ENCODE data around the gene SLC4A8.

The SLC4A8 gene

DNA sequence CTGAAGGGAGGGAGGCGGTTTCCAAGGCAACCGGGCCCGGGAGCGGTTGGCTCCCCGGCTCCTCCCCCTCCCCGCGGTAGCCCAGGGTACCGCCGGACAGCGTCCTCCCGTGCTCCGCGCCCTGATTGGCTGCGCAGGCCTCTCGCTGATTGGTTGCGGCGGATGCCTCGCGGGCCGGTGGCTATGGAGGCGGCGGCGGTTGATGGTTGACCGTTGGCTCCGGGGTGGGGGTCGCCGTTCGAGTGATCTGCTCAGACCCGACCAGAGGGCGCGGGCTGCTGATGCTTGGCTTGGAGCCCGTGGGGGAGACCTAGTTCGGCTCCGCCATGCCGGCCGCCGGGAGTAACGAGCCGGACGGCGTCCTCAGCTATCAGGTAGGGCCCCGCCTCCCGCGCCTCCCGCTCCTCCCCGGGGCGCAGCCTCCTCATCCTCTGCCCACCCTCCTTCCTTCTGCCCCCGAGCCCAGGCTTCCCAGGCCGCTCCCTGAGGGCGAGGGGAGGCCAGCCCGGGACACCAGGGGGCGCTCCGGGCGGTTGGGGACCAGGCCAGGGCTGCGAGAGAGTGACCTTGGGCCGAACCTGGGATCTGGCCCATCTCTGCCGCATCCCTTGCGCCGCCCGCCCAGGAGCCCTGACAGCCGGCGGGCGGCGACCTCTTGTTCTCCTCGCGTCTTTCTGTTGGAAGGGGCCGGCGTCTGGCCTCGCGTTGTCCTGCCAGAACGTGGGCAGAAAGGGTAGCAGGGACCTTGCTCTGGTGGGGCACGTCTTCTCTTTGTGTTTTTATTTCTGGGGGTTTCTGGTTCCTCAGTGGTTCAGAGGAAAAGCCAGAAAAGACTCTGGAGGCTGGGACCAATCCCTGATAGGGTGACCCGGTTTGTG, at the start of gene SLC4A8:
TSS of gene SLC4A8 (plus strand) at position 170 of the 878 bp plus-strand sequence. CDS start at position 327, 157 bp downstream.
- peak; percentile 32 to 44 for DNase-seq (ENCODE audit: low read depth in 2 of 2, low spot score in 1 of 2)

DNA sequence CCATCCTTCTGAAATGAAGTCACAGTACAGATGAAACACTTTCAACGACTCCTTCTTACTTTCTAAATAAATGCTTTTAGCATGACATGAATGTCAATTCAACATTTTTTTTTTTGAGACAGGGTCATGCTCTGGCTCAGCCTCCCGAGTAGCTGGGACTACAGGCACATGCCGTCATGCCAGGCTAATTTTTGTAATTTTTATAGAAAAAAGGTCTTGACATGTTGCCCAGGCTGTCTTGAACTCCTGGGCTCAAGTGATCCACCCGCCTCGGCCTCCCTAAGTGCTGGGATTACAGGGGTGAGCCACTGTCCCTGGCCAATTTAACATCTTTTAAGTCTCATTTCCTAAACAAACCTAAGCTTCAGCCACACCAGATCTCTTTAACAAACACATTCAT, 49.8 kb upstream of the SLC4A8 start:
- DNase-seq (ENCODE audit: low read depth in 2 of 2, low spot score in 1 of 2), result no peak

DNA sequence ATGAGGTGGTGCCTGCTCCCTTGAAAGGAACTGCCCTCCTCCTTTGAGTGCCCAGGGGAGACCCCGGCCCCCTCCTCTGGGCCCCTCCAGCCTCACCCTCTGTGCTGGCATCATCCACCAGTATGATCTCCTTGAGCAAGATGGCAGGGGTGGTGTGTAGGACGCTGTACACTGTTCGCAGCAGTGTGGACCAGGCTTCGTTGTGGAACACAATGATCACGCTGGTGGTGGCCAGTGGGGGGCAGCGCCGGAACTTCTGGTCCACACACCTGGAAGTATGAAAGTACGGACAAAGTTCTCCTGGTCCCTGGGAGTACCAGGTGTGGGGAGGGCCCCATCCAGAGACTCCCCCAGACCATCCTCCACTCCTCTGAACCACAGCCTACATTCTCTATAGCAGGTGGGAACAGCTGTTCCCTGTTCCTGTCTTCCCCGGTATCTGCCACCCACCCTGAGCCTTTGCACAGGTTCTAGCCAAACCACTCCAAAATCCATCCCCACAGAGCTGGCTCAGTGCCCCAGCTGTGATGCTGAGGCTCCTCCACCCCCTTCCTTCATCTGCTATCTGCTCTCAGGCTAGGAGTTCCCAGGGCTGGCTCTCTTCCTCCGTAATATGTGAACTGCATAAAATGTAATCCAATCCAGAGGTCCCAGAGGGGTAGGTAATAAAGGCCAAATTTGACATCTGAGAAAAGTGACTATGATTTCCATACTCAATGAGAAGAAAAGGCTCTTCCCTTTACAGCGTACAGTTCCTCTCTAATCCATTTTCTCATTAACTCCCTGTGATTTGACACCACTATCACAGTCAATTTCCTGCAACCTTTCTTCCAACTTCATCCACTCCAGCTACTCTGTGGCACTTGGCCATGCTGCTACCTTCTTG, 47.3 kb upstream of the SLC4A8 start:
- no peak for DNase-seq (ENCODE audit: low read depth in 2 of 2, low spot score in 1 of 2)

- DNase-seq (ENCODE audit: low read depth in 2 of 2, low spot score in 1 of 2), result no peak
These were observed 45.9 kb upstream of the SLC4A8 start for GRCh38 chr12:51378749-51379148.

- no peak for DNase-seq (ENCODE audit: low read depth in 2 of 2, low spot score in 1 of 2)
These were observed 45.1 kb upstream of the SLC4A8 start for GRCh38 chr12:51379571-51379970.

- no peak for DNase-seq (ENCODE audit: low read depth in 2 of 2, low spot score in 1 of 2)
These were observed 43.2 kb upstream of the SLC4A8 start for GRCh38 chr12:51381226-51382079.

GRCh38 chr12:51382173-51382572, 42.5 kb upstream of the SLC4A8 start:
- no peak for DNase-seq (ENCODE audit: low read depth in 2 of 2, low spot score in 1 of 2)

DNA sequence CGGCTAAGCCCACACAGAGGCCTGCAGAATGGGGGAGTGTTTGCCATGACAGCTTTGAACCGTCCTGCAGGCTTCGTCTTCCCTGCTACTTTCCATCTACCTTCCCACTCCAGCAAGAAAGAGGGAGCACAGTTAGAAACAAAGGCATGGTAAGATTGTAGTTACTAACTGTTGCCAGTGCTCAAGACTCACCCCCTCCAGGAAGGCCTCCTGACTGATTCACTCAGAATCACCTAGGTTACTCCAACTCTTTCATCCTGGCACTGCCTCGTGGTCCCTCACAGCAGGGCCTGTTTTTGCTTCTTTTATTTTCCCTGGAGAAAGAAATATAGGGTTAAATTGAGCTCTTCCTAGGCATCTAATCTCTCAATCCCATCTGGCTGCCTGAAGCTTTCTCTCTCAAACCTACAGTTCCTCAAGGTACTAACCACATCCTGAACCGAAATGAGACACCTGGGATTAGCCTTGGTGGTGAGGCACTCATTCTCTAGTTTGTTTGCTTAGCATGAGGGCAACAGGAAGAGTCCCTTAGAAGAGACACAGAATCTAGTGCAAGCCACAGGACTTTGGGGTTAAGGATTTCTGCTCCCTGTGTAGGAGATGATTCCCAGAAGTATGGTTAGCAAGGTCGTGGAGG, 41.2 kb upstream of the SLC4A8 start:
- no peak for DNase-seq (ENCODE audit: low read depth in 2 of 2, low spot score in 1 of 2)

DNA sequence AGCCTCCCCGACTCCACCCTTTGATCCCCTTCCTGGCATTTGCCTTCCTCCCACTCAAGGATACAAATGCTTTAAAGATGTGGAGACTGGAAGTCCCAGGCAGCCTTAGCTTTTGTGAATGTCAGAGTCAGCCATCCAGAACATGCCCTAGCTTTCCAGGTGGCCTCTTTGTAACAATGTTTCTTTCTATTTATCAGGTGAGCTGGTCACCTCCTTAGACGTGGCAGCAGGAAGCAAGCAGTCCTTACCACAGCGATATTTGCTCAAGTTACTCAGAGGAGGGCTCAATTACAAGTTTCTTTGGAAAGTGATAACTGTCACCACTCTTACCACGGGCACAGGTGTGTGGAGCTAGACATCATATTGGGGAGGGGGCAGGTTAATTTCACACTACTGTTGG, 38.3 kb upstream of the SLC4A8 start:
- DNase-seq (ENCODE audit: low read depth in 2 of 2, low spot score in 1 of 2), result no peak

DNA sequence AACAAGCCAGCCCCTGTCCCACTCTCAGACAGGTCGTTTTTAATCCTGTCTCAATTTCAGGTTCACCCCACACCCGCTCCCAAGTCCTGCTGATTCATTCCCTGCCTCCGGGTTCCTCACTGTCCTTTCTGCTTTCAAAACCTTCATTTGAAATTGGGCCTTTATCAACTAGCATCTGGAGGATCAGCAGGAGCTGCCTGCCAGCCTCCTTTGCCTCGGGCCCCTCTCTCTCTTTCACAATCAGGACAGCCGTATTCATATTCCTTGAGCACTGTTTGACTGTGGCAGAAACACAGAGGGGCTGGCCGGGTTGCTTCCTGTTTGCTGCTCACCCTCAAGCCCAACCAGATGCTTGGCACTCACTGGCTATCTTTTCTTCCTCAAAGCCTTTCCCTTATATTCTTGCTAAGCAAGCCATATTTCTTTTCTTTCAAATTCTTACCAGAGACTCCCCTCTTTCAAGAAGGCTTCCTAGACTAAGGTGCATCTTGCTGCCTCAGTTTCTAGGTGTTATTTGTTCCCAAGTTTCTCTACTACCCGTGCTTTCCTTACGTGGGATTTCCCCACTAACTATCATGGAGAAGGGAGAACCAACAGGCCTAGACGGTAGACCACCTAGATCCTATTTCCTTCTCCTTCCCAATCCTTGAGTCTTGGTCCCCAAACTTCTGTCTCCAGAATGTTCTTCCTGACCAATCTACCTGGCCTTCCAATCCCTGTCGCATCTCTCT, 36.4 kb upstream of the SLC4A8 start:
- DNase-seq (ENCODE audit: low read depth in 2 of 2, low spot score in 1 of 2), result no peak

GRCh38 chr12:51388846-51389245, 35.8 kb upstream of the SLC4A8 start:
- no peak for DNase-seq (ENCODE audit: low read depth in 2 of 2, low spot score in 1 of 2)

DNA sequence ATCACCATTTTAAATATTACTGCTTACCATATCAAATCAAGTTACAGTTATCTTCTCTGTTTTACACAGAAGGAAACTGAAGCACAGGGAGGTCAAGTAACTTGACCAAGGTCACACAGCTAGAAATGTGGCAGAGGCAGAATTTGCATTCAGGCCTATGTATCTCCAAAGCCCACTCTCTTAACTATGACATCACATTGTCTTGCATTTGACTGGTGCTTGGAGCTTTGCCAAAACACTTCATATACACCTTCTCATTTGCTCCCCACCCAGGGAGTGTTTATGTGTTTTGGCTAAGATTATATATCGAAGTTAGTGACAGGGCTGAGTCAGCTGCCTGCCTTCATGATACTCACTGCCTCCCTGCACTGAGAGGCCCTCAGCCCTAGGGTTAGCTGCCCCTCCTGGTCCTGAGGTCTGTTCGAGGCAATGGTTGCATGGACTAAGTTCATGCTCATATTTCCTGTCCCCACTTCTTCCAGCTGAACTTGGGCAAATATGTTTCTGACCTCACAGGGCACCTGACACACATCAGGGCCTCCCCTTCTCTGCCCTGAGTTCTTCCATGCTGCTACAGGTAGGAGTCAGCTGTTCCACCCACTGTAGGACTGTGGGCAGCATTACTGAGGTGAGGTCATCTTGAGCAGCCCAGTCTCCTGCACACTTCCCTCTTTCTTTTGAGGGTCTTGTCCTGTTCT, 35.2 kb upstream of the SLC4A8 start:
- no peak for DNase-seq (ENCODE audit: low read depth in 2 of 2, low spot score in 1 of 2)

DNA sequence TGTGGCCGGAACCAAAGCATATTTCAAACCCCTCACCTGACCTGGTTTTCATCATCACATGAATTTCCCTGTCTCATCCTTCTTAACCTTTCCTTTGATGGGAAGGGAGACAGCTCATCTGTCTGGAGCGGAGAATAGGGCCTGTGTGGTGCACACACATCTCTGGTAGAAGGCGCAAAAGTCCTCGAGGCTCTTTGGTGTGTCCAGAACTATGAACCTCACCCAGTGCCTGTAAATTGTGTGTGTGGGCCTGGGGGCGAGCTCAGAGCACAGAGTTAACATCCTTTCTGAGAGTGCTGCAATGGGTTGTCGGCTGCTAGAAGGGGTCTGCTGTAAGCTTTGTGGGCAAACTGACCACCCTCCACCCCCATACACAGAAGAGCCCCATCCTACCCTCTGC, 34.2 kb upstream of the SLC4A8 start:
- DNase-seq (ENCODE audit: low read depth in 2 of 2, low spot score in 1 of 2), result no peak

DNA sequence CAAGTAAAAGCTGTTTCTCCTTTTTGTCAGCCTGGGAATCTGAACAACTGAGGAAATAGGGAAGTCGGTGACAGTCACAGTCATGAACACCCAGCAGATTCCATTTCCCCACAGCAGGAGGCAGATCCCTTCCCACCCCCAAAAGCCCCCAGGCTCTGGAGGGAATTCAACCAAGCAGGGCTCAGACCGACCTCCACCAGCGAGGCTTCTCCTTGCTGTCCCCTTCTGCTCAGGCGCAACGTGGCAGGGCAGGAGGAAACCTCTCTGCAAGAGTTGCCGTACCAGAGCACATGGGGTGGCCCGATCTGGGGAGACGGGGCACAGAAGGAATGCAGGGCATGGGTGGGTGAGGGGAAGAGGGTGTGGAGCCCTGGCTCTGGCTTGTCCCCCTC, 33.7 kb upstream of the SLC4A8 start:
- DNase-seq (ENCODE audit: low read depth in 2 of 2, low spot score in 1 of 2), result no peak

- DNase-seq (ENCODE audit: low read depth in 2 of 2, low spot score in 1 of 2), result peak; percentile 32 to 50
These were observed 33.1 kb upstream of the SLC4A8 start, which contains the start of gene GALNT6 for GRCh38 chr12:51391283-51392123. GALNT6 (minus strand) TSS chr12:51391406; CDS start chr12:51379781, 11,625 bp downstream.

- no peak for DNase-seq (ENCODE audit: low read depth in 2 of 2, low spot score in 1 of 2)
These were observed 31.9 kb upstream of the SLC4A8 start for GRCh38 chr12:51392556-51393237.

- DNase-seq (ENCODE audit: low read depth in 2 of 2, low spot score in 1 of 2), result peak in 1 of 2 donors; percentile 31
These were observed 30.7 kb upstream of the SLC4A8 start for GRCh38 chr12:51393676-51394545.

Measured in stimulated activated CD8-positive, alpha-beta memory T cell treated with anti-CD3 and anti-CD28 coated beads, Interleukin-4, amount 100 ng/mL, for 1 hour (primary cell).